ENCODE measurements around the gene TMEFF2.

DNA sequence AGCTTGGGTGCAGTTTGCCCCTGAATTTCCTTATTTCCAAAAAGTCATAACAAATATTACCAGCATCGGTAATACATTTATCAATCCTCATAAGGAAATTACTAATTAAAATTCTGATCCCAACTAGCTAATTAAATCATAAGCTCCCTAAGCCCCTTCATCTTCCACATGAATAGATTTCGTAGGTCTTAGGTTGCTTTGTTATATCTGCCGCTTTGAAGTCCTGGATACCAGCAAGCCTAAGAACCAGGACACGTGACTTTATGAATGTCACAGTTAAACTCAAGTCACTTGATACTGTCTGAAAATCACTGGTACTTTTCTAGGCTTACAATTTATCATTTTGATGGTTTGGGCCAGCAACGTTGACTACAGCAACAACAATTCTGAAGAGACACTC is 213.0 kb downstream of the TMEFF2 start:
- TF ChIP-seq TCF7 (IDR thresholded peaks at IDR 0.05; ENCODE audit: borderline replicate concordance) (no peak), POLR2A (IDR thresholded peaks at IDR 0.05; ENCODE audit: low read depth, low read length) (no peak), POLR2AphosphoS5 (IDR thresholded peaks at IDR 0.05; ENCODE audit: low read length) (no peak), RFX5 (IDR thresholded peaks at IDR 0.05; ENCODE audit: low read depth, low read length) (no peak), SMARCA5 (IDR thresholded peaks at IDR 0.05) (no peak), ZZZ3 (IDR thresholded peaks at IDR 0.05; ENCODE audit: control insufficient read depth, insufficient read length, low read depth) (no peak), EZH2 (IDR thresholded peaks at IDR 0.05; ENCODE audit: borderline replicate concordance, control insufficient read depth, low read depth, low read length) (no peak), KDM1A (IDR thresholded peaks at IDR 0.05; ENCODE audit: borderline replicate concordance) (no peak), FOXM1 (IDR thresholded peaks at IDR 0.05; ENCODE audit: low read depth, low read length) (no peak), RAD21 (IDR thresholded peaks at IDR 0.05; ENCODE audit: insufficient read depth, low read depth, low read length) (no peak)
- TF ChIP-seq, protein P1, sequence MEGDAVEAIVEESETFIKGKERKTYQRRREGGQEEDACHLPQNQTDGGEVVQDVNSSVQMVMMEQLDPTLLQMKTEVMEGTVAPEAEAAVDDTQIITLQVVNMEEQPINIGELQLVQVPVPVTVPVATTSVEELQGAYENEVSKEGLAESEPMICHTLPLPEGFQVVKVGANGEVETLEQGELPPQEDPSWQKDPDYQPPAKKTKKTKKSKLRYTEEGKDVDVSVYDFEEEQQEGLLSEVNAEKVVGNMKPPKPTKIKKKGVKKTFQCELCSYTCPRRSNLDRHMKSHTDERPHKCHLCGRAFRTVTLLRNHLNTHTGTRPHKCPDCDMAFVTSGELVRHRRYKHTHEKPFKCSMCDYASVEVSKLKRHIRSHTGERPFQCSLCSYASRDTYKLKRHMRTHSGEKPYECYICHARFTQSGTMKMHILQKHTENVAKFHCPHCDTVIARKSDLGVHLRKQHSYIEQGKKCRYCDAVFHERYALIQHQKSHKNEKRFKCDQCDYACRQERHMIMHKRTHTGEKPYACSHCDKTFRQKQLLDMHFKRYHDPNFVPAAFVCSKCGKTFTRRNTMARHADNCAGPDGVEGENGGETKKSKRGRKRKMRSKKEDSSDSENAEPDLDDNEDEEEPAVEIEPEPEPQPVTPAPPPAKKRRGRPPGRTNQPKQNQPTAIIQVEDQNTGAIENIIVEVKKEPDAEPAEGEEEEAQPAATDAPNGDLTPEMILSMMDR (IDR thresholded peaks at IDR 0.05 in 2 of 3, conservative IDR thresholded peaks at IDR 0.05 in 1 of 3; ENCODE audit: control insufficient read depth in 2 of 3, extremely low read depth in 1 of 3, insufficient read depth in 1 of 3, low read depth in 3 of 3, low read length in 3 of 3) = no peak
